Fibroblast of lung (primary cell): ENCODE data around the gene CYP27B1. TPM values are rescaled to one million over a fixed set of nuclear protein-coding genes. Genes with fewer than 3 reads are reported as not detected.

Source experiments
- DNase-seq, 2 donors: peaks; one replicate each; pipeline versions ENCODE4 v3.0.0 to v3.0.0-alpha.2; 2010; ENCODE audit warnings: low read depth in 2 of 2
- H2AFZ ChIP-seq: 2 replicates; pipeline ENCODE4 v1.5.1; 2012; ENCODE audit warnings: low read length, control low read depth, inconsistent platforms
- H3K27ac ChIP-seq: 2 replicates; pipeline ENCODE4 v1.5.1; 2011; ENCODE audit warnings: low read length, control low read depth; ENCODE audit not compliant: insufficient read depth
- H3K27me3 ChIP-seq: 2 replicates; pipeline ENCODE4 v1.5.1; 2011; ENCODE audit warnings: mild to moderate bottlenecking, low read length; ENCODE audit not compliant: control insufficient read depth, insufficient read depth
- H3K36me3 ChIP-seq: 2 replicates; pipeline ENCODE4 v1.5.1; 2011; ENCODE audit warnings: low read length; ENCODE audit not compliant: control insufficient read depth, insufficient read depth
- H3K4me1 ChIP-seq: 2 replicates; pipeline ENCODE4 v1.5.1; 2011; ENCODE audit warnings: low read length; ENCODE audit not compliant: control insufficient read depth, insufficient read depth; ENCODE audit errors: extremely low read depth
- H3K4me2 ChIP-seq: 2 replicates; pipeline ENCODE4 v1.5.1; 2011; ENCODE audit warnings: low read length, control low read depth; ENCODE audit not compliant: insufficient read depth; ENCODE audit errors: extremely low read depth
- H3K4me3 ChIP-seq, 4 experiments: fragments of 200-600 bp in 1 of 4; sonication (generic) in 1 of 4; replicated peaks in 1 of 4; 2 replicates each; pipeline ENCODE4 v1.5.1; 2011 to 2016; ENCODE audit warnings: low read length in 4 of 4, low read depth in 3 of 4, mild to moderate bottlenecking in 3 of 4, control low read depth in 2 of 4, inconsistent platforms in 1 of 4, mixed read lengths in 1 of 4; ENCODE audit not compliant: insufficient read depth in 1 of 4; ENCODE audit errors: control extremely low read depth in 1 of 4
- H3K79me2 ChIP-seq: 2 replicates; pipeline ENCODE4 v1.5.1; 2012; ENCODE audit warnings: mild to moderate bottlenecking, low read length, inconsistent platforms; ENCODE audit not compliant: control insufficient read depth, insufficient read depth
- H3K9ac ChIP-seq: 2 replicates; pipeline ENCODE4 v1.5.1; 2011; ENCODE audit warnings: mild to moderate bottlenecking, low read length, control low read depth; ENCODE audit not compliant: insufficient read depth
- H3K9me3 ChIP-seq: 2 replicates; pipeline ENCODE4 v1.5.1; 2012; ENCODE audit warnings: low read depth, low read length; ENCODE audit not compliant: control insufficient read depth, insufficient read depth
- H4K20me1 ChIP-seq: 2 replicates; pipeline ENCODE4 v1.5.1; 2011; ENCODE audit warnings: low read length; ENCODE audit not compliant: control insufficient read depth, insufficient read depth; ENCODE audit errors: extremely low read depth
- EZH2 ChIP-seq: IDR thresholded peaks from 2 replicates; pipeline ENCODE4 v1.5.1; 2012; ENCODE audit warnings: low read length, control low read depth, mild to moderate bottlenecking; ENCODE audit errors: missing control alignments
- polyA plus RNA-seq, 2 donors: library from polyadenylated mRNA; depleted of rRNA in 1 of 2; stranded (reverse) in 1 of 2; unstranded in 1 of 2; fragments of >200 nt; gene quantifications; 2 replicates each; pipeline ENCODE4 v1.2.1, GENCODE V29; 2011 to 2012; ENCODE audit warnings: missing spikeins in 1 of 2
- total RNA-seq: library from RNA; depleted of rRNA; stranded (reverse); fragments of >200 nt; gene quantifications from 2 replicates; pipeline ENCODE4 v1.2.1, GENCODE V29; 2014
- TF ChIP-seq, protein P1 (sequence below), 2 donors: IDR thresholded peaks in 1 of 2; conservative IDR thresholded peaks in 1 of 2; 1 replicate in 1 of 2; 2 replicates in 1 of 2; pipeline ENCODE4 v1.5.1; 2011 to 2012; ENCODE audit warnings: low read length in 2 of 2, control low read depth in 1 of 2, inconsistent platforms in 1 of 2, low read depth in 1 of 2, mild to moderate bottlenecking in 1 of 2

Gene CYP27B1
- total and polyA plus RNA-seq, 2 donors (not counting 1 experiment from before 2014, with no cell fraction given), result 0.17 to 0.26 TPM

DNA sequence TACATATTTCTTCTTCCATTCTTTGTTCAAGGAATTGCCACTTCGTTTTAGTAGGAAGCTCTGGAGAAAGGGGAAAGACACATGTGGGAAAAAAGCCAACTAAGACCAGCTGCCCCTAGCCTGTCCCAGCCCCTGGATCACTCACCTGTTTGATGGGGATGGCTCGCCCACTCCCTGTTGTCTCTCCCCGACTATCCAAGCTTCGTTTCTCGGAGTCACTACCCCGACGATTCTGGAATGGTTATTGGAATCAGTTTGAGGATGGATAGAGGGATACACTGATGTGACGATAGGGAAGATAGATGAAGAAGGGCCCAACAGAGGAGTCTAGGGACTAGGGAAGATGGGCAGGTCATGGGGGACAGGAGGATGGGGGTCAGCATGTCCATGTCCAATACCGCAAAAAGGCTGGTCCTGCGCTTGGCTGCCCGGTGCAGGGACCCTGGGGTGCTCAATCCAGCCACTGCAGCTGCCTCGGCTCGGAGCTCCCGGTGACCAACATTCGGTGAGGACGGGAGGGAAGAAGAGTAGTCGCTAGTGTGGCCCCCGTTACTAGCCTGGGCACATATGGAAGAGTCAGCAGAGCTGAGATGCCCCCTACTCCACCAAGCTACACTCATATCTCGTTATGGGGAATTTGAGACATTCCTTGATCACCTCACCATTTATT, 35.3 kb downstream of the CYP27B1 start:
- peaks cover 7% of the 10 kb centered on the region for H3K4me1 ChIP-seq
- no peaks in the 10 kb centered on the region for H3K9me3 ChIP-seq
- no peak overlapping the region for H2AFZ ChIP-seq
- no peak overlapping the region for H3K4me2 ChIP-seq
- no peak overlapping the region for H3K27ac ChIP-seq
- DNase-seq, result no peak
- H3K9ac ChIP-seq, result no peak overlapping the region
- no peaks in the 10 kb centered on the region for H3K79me2 ChIP-seq
- H3K4me3 ChIP-seq, result no peak overlapping the region
- no peaks in the 10 kb centered on the region for H4K20me1 ChIP-seq
- TF ChIP-seq EZH2, result no peak
- TF ChIP-seq, protein P1, sequence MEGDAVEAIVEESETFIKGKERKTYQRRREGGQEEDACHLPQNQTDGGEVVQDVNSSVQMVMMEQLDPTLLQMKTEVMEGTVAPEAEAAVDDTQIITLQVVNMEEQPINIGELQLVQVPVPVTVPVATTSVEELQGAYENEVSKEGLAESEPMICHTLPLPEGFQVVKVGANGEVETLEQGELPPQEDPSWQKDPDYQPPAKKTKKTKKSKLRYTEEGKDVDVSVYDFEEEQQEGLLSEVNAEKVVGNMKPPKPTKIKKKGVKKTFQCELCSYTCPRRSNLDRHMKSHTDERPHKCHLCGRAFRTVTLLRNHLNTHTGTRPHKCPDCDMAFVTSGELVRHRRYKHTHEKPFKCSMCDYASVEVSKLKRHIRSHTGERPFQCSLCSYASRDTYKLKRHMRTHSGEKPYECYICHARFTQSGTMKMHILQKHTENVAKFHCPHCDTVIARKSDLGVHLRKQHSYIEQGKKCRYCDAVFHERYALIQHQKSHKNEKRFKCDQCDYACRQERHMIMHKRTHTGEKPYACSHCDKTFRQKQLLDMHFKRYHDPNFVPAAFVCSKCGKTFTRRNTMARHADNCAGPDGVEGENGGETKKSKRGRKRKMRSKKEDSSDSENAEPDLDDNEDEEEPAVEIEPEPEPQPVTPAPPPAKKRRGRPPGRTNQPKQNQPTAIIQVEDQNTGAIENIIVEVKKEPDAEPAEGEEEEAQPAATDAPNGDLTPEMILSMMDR (conservative IDR thresholded peaks at IDR 0.05 in 1 of 2, IDR thresholded peaks at IDR 0.05 in 1 of 2; ENCODE audit: low read depth in 1 of 2, low read length in 2 of 2), result no peak
- peaks cover 40% of the 10 kb centered on the region for H3K27me3 ChIP-seq
- H3K36me3 ChIP-seq, result peaks cover 3% of the 10 kb centered on the region

DNA sequence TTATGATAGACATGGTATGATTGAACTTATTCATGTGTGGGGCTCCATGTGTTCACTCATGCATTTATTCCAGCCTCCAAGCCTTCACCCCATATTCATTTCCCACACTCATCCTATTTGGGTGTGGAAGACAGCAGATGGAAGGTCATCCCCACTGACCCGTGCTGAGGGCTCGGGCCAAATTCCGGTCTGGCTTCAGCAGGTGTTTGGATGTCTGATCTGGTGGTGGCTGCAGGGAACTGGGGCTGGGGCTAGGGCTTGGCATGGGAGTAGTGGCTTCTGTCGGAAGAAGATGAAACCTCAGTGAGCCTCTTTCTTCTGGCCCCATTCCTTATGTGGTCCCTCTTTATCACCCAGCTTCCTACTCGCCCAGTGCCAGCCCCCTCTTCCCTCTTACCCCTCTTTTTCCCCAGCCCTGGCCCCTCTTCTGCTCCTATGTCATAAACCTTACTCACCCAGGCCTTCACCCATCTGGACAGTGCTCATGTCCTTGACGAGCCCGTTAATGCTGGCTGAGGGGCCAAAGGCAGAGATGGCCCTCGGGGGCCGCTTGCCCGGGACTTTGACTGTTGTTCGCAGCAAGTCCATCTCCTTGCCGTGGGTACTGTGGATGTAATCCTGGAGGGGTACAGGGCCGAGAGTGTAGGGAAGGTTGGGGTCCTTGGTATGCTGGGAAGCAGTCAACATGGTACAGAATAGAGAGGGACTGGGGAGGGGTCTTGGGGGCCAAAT, 36.4 kb downstream of the CYP27B1 start:
- no peak overlapping the region for H3K4me3 ChIP-seq
- H3K79me2 ChIP-seq, result no peaks in the 10 kb centered on the region
- H3K4me1 ChIP-seq, result peaks cover 5% of the 10 kb centered on the region
- H3K4me2 ChIP-seq, result no peak overlapping the region
- no peak for DNase-seq
- H4K20me1 ChIP-seq, result no peaks in the 10 kb centered on the region
- no peak overlapping the region for H3K27ac ChIP-seq
- H3K9ac ChIP-seq, result no peak overlapping the region
- peaks cover 30% of the 10 kb centered on the region for H3K27me3 ChIP-seq
- peaks cover 3% of the 10 kb centered on the region for H3K36me3 ChIP-seq
- no peak overlapping the region for H2AFZ ChIP-seq
- TF ChIP-seq, protein P1 (conservative IDR thresholded peaks at IDR 0.05 in 1 of 2, IDR thresholded peaks at IDR 0.05 in 1 of 2; ENCODE audit: low read depth in 1 of 2, low read length in 2 of 2), result no peak
- TF ChIP-seq EZH2, result peak; percentile 56
- no peaks in the 10 kb centered on the region for H3K9me3 ChIP-seq

DNA sequence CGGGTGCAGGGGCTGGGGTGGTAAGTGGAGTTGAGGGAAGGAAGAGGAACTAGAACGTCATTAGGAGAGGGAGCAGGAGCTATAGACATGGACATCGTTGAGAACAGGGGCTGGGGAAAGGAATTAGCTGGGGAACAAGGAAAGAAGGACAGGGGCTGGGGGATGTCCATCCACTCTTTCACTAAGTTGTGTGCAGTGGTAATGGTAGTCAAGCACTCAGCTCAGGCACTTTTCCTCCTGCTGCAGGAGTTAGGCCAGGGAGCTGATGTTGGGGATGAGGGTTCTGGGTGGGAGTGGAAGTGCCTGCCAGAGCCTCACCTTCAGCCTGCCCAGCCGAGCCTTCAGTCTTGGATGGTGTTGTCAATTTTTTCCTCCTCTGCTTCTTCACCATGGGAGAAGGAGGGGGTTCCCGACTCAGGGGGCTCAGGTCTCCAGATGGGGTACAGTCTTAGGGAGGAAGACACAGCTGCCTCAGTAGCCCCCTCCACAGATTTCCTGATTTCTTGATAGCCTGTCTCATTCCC, 37.5 kb downstream of the CYP27B1 start:
- H3K4me2 ChIP-seq, result no peak overlapping the region
- H3K79me2 ChIP-seq, result no peaks in the 10 kb centered on the region
- no peaks in the 10 kb centered on the region for H3K9me3 ChIP-seq
- H3K4me3 ChIP-seq, result no peak overlapping the region
- no peak for TF ChIP-seq EZH2
- TF ChIP-seq, protein P1 (conservative IDR thresholded peaks at IDR 0.05 in 1 of 2, IDR thresholded peaks at IDR 0.05 in 1 of 2; ENCODE audit: low read depth in 1 of 2, low read length in 2 of 2), result no peak
- H3K4me1 ChIP-seq, result peaks cover 5% of the 10 kb centered on the region
- no peak overlapping the region for H3K9ac ChIP-seq
- H3K27me3 ChIP-seq, result peaks cover 20% of the 10 kb centered on the region
- no peak overlapping the region for H2AFZ ChIP-seq
- no peak overlapping the region for H3K27ac ChIP-seq
- peaks cover 3% of the 10 kb centered on the region for H3K36me3 ChIP-seq
- H4K20me1 ChIP-seq, result no peaks in the 10 kb centered on the region
- no peak for DNase-seq
